Stimulated activated CD8-positive, alpha-beta memory T cell treated with anti-CD3 and anti-CD28 coated beads, Interleukin-15, amount 100 ng/mL, for 48 hours (primary cell): ENCODE data around the gene DUOX1.

ENCODE experiments used
- DNase-seq, 2 donors: peaks; one replicate each; pipeline ENCODE4 v3.0.0-alpha.2; 2020; ENCODE audit warnings: low read depth in 2 of 2

Gene DUOX1

DNA sequence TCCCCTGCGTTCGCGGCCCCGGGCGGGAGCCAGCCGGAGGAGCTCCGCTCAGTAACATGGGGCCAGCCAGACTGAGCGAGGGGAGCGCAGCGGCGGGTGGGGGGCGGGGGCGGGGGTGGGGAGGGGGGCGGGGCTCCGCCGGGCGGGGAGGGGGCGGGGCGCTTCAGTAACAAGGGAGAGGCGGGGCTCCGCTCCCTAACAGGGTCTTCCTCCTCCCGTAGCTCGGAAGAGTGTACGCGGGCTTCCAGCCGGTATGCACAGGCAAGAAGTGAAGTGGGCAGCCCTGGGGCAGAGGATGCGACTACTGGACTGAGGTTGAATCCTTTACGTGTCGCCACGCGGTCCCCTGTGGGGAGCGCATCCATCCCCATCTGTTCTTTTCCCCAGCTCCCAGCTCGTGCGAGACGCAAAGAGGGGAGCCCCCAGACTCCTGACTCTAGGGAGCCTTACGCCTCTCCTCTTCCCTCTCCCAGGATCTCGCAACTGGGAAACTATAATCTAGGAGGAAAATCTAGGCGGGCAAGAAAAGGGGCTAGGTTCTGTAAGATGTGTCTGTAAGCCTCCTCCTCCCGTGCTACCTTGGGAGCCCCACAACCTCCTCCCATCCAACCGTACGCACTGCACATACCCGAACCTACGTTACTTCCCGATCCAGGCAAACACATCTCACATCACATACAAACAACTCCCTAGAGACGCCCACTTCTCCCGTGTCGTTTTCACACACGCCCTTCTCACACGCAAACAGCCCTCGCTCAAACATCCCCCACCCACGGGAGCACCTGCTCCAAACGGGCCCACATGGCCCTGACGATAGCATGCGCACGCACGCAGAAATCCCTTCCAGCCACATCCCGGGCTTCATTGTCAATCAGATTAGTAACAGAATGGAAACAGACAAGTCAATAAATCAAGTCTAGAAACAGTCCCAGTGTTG is 58.4 kb downstream of the DUOX1 start, which contains the start of gene SHF:
TSS of gene SHF (minus strand) at position 73 of the 937 bp plus-strand sequence. CDS start at position 58, 15 bp downstream.
- DNase-seq = peak; percentile 47 to 63

GRCh38 chr15:45197512-45197911 is 67.7 kb downstream of the DUOX1 start:
- DNase-seq = no peak

- peak; percentile 79 to 87 for DNase-seq
These were observed 68.7 kb downstream of the DUOX1 start for GRCh38 chr15:45198337-45199135.

GRCh38 chr15:45199136-45199810 is 69.5 kb downstream of the DUOX1 start:
- no peak for DNase-seq

- peak; percentile 85 to 89 for DNase-seq
These were observed 70.4 kb downstream of the DUOX1 start for GRCh38 chr15:45200001-45200798.

DNA sequence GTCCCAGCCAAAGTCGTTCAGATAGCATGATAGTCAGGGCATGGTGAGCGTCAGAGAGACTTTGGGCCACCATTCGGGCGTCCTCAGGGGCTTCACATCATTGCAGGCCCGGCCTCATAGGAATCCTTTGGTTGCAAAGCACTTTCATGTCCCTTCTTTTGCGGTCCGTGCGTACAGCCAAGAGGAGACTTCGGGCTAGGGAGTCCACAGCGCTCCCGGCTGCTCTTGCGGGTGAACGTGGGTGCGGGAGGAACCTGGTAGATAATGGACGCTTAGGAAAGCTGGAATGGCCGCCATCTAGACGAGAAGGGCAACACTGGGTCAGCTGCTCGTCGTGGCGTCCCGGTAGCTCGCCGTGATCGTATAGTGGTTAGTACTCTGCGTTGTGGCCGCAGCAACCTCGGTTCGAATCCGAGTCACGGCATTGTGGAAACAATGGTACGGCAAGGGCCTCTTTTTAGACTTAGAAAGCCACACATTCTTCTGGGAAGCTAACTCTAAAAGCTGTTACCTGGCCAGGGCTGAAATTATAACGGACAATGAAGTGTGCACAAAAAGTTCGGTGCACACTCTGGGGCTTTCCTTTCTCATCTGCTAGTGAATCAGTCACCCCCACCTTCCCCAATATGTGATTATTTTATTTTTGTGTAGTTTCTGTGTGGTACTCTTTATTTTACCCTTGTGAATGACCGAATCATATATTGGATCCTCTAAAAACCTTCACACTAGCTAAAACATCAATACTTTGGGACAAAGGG is 71.2 kb downstream of the DUOX1 start:
- DNase-seq = peak; percentile 62 to 72

GRCh38 chr15:45201557-45201859 is 71.7 kb downstream of the DUOX1 start:
- DNase-seq = no peak

DNA sequence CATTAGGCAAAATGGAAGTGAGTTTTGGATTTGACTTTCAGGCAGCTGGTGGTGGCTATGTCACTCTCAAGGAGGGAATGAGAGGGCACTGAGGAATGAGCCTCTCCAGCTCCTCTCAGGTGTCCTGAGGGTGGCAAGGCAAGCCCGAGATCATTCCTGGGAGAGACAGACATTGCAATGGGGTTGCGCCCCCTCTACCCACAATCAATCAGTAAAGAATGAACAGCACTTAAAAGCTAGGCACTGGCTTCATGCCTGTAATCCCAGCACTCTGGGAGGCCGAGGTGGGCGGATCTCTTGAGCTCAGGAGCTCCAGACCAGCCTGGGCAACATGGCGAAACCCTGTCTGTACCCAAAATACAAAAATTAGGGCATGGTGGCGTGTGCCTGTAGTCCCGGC is 72.1 kb downstream of the DUOX1 start:
- DNase-seq = no peak

DNA sequence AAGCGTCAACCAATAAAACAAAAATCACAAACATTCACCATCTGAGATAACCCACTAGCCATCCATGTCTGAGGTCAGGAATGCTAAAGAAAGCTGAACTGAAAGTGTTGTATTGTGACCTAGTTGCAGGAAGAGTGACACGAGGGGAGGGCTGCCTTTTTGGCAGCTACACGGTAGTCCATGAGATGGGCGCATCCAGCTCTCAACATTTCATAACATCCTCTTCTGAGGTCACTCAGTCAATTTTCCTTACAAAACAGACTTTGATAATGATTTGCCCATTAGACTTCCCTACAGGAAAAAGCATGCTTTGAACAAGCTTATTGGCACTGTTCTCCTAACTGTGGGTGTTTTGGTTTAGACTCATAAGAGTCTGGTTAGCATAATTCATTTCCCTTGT is 73.4 kb downstream of the DUOX1 start:
- no peak for DNase-seq

DNA sequence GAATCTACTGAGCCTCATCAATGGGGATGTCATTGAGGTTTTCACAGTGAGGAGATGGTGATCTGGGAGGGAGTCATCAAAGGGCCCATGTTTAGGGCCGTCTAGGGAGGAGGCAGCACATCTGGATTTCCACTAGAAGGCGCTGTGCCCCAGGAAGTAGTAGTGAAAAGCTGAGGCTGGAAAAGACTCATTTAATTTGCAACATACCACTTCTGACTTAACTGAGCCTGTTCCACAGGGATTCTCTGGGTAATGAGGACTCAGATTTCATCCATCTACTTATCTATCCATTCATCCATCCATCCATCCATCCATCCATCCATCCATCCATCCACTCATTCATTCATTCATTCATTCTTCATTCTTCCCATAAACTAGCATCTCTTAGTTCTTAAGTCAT is 75.4 kb downstream of the DUOX1 start:
- peak; percentile 34 to 49 for DNase-seq

DNA sequence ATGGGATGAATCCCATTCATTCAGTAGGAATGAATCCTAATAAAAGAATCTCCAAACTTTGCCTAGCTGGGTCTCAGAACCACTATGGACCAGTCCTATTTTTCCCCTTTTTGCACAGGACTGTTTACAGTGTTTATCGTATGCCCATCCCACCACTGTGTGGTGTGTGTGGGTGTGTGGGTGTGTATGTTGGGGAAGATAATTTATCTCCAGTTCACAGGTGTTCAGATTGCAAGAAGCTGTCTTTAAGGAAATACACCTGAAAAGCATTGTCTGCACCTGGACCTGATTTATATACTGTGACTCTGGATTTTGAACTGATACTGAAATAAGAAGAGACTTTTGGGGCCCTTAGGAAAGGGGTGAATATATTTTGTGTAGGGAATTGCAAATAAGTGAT is 82.7 kb downstream of the DUOX1 start:
- DNase-seq = no peak
